HG02852 (cell line): ENCODE measurements around the gene NRXN2.

Experiments used
- ATAC-seq: cut with Tn5 transposase; IDR thresholded peaks from one replicate; pipeline ENCODE4 v1.9.1; 2021; ENCODE audit warnings: mild to moderate bottlenecking, moderate library complexity; ENCODE audit not compliant: unreplicated experiment

Gene NRXN2

DNA sequence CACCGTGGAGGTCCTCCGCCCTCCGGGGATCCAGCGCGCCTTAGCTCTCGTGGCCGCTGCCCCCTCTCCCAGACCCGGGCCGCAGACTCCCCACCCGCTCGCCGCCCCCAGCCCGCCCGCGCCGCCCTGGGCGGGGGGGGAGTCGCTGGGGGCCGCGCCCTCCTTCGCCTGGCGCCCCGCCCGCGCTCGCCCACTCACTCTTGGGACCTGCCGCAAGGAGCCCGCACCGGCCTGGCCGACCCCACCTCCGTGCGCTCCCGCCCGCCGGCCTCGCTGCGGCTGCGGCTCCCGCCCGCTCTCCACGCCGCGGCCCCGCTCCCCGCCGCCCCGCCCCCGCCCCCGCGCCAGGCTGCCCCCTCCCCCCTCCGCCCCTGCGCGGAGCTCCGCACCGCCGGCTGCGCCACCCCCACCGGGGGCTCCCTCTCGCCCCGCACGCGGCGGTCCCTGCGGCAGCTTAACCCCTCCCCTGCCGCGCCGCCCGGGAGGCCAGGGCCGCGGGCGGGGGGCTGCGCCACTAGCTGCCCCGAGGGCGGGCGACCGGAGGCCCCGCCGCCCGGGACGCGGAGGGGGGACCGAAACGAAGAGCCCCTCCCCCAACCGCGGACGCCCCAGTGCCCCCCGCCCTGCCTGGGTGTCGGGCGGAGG is 21.7 kb upstream of the NRXN2 start:
- no peak for ATAC-seq

GRCh38 chr11:64743591-64744543 is 20.9 kb upstream of the NRXN2 start, which contains the start of gene RASGRP2:
RASGRP2 (minus strand) TSS chr11:64744142; CDS start chr11:64742866, 1,276 bp downstream.
- no peak for ATAC-seq

GRCh38 chr11:64742889-64743590 is 20.0 kb upstream of the NRXN2 start:
- no peak for ATAC-seq

DNA sequence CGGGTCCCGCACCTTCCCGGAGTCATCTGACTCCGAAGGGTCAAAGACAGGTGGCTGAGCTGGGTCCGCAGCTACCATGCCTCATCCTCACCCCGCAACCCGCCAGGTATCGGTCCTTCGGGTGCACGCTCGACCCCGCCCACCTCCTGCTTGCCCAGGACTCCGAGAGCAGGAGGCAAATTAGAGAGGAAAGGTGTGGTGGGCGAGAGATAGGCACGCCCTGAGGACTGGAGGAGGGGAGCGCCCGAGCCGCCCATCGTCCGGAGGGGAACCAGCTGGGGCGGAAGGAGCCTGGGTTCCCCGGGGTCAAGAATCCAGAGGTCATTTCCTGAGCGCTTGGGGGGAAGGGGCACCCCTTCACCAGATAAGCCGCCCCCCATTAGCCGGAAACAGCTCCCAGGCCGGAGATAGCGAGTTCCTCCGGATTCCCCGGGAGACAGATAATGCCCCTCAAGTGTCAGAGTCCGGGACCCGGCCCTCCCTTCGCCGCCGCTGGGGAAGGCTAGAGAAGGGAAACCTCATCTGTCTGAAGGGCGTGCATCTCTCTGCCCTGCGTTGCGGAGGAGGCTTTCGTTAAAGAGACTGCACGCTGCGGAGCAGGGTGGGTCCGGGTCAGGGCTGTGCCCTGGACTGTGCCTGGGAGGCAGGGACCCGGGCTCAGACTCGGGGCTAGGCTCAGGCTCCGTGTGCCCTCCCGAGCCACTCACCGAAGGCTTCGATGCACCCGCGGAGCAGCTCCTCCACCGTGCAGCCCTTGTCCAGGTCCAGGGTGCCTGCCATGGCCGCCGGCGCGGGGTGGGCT is 19.3 kb upstream of the NRXN2 start:
- ATAC-seq = no peak

GRCh38 chr11:64741375-64742086 is 18.5 kb upstream of the NRXN2 start:
- no peak for ATAC-seq

DNA sequence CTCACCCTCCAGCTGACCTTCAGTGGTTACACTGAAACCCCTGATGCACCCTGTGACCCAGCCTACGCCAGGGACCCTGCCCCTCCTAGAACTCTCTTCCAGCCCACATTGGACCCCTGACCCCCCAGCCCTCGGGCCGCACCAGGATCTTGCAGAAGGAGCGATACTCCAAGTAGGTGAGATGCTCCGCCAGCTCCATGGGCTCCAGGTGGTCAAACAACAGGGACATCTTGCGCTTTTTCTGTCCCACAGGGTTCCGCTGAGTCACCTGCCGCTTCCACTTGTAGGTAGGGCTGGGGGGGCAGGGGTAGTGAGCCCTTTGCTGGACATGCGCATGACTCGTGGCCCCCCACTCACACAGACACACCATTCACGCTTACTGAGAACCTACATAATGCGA is 16.9 kb upstream of the NRXN2 start:
- ATAC-seq = no peak

DNA sequence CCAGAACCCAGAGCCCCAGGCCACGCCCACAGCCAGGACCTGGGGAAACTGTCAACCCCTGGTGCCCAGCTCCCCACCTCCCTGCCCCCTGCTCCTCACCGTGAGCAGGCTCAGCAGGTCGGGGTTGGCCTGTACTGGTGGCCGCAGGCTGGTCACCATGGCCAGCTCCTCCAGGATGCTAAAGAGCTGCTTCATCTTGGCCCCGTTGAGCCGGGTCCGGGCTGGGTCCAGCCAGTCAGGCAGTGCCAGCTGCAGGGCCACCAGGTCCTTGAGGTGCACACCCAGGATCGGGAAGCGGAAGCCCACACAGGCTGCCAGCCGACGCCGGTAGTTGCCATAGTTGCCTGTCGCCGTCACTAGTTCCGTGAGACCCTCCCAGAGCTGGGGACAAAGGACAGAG is 13.7 kb upstream of the NRXN2 start:
- no peak for ATAC-seq

DNA sequence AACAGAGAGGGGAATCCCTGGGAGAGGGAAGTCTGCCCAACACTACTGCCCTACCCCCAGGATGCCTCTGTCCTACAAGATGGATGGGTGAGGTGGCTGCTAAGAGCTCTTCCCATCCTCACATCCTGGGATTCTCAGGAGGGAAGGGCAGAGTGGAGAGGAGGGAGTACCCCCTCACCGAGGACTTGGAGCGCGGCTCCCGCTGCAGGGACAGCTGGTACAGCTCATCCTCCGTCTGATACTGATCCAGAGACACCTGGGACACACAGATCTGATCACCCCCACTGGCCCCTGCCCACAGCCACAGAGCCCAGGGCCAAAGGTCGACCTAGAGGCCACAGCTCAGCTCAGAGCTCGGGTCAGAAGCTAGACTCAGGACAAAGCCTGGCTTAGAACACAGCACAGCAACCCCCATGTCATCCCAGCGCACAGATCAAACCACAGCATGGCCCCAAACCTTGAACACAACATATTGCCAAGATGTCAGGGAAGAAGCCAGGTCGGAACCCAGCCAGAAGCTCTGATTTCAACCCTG is 12.8 kb upstream of the NRXN2 start:
- no peak for ATAC-seq

GRCh38 chr11:64734811-64735724 is 12.1 kb upstream of the NRXN2 start:
- ATAC-seq = no peak

DNA sequence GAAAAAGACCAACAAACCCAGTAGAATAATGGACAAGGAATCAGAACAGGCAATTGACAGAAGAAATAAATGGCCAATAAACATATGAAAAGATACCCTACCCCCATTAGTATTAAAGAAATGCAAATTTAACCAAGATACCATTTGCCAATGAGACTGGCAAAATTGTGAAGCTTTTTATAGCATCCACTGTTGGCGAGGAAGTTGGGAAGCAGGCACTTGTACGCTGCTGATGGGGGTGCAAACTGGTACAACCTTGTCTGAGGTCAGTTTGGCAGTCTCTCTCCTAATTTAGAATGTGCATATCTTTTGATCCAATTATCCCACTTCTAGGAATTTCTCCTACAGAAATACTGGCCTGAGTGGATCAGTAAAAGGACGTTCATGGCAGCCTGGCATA is 8.6 kb upstream of the NRXN2 start:
- no peak for ATAC-seq

DNA sequence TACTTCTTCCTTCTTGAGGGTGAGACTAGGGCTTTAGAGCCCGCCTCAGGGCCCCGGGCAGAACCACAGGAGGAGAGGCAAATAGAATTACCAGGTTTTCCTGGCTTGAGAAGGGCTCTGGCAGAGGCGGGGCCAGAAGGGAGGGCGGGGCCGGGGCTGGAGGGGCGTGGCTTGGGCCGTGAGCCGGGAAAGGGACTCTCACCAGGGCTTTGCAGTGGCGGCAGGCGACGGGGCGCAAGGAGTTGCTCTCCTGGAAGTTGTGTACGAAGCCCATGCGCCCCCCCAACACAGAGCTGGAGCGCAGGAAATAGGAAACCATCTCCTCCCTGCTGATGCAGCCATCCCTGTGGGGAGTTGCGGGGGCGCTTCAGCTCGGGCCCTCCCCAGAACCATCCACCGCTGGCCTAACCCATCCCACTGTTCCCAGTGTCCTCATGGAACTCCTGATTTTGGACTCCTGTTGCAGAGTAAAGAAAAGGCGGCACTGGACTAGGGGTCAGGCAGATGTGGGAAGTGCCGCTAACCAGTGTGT is 6.9 kb upstream of the NRXN2 start:
- ATAC-seq = no peak

GRCh38 chr11:64728757-64729365 is 5.9 kb upstream of the NRXN2 start:
- no peak for ATAC-seq

- ATAC-seq = no peak
Measured at GRCh38 chr11:64726867-64727530, 4.0 kb upstream of the NRXN2 start.

DNA sequence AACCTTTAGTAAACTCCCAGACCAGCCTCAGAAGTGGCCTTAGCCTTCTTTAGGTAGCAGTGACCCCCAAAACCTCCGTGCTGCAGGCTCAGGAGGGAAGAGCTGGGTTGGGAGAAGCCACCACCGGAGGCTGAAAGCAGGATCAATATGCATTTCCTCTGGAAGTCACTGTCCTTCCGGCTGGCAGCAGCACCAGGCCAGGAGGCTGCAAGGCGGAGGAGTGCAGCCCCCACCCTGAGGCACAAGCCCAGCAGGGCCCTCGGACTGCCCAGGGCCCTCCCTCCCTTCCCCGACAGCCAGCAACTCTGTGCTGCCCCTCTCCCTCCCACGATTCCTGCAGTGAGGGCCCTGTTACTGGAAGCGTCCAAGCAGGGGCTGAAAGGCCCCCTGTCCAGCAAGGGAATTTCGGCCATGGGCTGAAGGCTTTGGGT is 3.2 kb upstream of the NRXN2 start:
- no peak for ATAC-seq

- no peak for ATAC-seq
Measured at GRCh38 chr11:64724863-64725532, 2.0 kb upstream of the NRXN2 start.

- no peak for ATAC-seq
Measured at GRCh38 chr11:64723907-64724862, 1.2 kb upstream of the NRXN2 start.
